Measurements from ENCODE around the gene C1QL3. TPM values are rescaled to one million over a fixed set of nuclear protein-coding genes. Genes with fewer than 3 reads are reported as not detected.

The C1QL3 gene
- total RNA-seq (2022; extraction: Qiagen RNA extraction; ENCODE audit: low read depth) = not detected in 5 replicates

GRCh38 chr10:16521311-16522016 is at the start of gene C1QL3:
TSS of gene C1QL3 (minus strand) at chr10:16521879. CDS start at chr10:16521065, 814 bp downstream.

Other genes starting within 250 kb of the C1QL3 start
- gene PTER, start 84.9 kb downstream of the C1QL3 start, total RNA-seq (2022; extraction: Qiagen RNA extraction; ENCODE audit: low read depth) = 10.5 to 18.9 TPM (median 15.3 TPM) in 5 replicates

Measured in A549 treated with ZK216348 at 1 μM for 4 hours (cell line).